ENCODE results near the gene SLC6A6.

- TF ChIP-seq CTCF (IDR thresholded peaks at IDR 0.05) (no peak), POLR2A (IDR thresholded peaks at IDR 0.05) (no peak)
Observed at GRCh38 chr3:14481018-14481645, 78.7 kb downstream of the SLC6A6 start.

All from body of pancreas (tissue), 4 donors.